HG02938 (cell line): ENCODE data around the gene SORCS1.

Experiments
- ATAC-seq: cut with Tn5 transposase; IDR thresholded peaks from one replicate; pipeline ENCODE4 v1.9.1; 2021; ENCODE audit warnings: mild to moderate bottlenecking, moderate library complexity; ENCODE audit not compliant: unreplicated experiment

The SORCS1 gene

DNA sequence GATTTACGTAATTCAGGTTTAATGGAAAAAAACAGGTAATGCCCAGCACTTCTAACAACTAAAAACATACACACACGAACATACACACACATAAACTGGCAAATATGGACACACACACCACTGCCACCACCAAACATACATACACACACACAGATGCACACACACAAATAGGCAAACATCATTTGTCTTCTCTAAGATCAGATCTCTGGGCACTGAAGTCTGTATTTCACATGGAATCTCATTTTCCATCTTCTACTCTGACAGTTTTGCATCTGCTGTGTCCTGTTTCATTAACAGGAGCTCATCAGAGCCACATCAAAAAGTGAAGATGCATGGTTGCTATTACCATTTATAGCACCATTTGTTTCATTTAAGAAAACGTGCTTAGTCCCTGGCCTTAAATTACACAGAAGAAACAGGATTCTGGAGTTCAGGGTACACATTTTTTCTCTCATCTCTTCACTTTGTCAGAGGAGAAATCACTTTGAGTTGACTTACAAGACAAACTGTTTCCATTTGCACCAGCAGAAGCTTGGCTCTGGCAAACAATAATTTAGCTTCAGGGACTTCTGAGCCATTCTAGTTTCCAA lies 165.3 kb downstream of the SORCS1 start:
- no peak for ATAC-seq

- ATAC-seq = no peak
Measured at GRCh38 chr10:106997721-106998120, 166.8 kb downstream of the SORCS1 start.

GRCh38 chr10:106996510-106996909 lies 168.0 kb downstream of the SORCS1 start:
- ATAC-seq = no peak

DNA sequence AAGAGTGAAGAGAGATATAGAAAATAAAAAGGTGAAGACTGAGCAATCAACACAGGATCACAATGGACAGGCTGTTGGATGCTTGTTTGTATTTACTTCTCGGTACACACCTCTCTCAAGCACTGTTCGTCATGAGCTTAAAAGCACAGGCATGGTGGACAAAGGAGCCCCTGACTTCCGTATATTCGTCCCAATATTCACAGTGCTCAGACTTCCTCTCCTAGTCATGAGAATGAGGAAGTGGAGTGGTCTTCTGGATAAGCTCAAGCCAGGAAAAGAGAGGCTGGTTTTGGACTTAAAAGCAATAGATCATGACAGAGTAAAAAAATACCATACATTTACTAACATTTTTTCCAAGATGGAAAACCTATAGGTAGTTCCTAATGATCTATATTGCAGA lies 172.5 kb downstream of the SORCS1 start:
- ATAC-seq = no peak

- ATAC-seq = no peak
Measured at GRCh38 chr10:106991091-106991490, 173.4 kb downstream of the SORCS1 start.

DNA sequence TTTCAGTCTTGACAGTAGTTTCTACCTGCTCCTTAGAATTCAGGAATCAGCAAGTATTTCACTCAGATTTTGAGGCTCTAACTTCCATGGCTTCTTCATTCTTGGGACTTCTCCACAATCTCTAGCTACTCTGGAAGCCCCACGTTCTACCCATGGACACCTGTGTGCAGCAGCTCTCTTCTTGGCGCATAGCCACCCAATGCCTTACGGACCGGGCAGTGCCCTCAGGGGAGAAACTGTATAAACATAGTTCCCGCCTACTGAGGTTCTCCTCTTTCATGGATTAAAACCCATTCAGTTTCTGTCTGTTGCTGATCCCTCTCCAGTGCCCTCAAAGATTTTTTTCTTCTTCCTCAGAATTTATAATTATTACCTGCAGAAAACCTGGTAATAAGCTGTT lies 177.1 kb downstream of the SORCS1 start:
- no peak for ATAC-seq

- no peak for ATAC-seq
Measured at GRCh38 chr10:106982268-106982667, 182.2 kb downstream of the SORCS1 start.

DNA sequence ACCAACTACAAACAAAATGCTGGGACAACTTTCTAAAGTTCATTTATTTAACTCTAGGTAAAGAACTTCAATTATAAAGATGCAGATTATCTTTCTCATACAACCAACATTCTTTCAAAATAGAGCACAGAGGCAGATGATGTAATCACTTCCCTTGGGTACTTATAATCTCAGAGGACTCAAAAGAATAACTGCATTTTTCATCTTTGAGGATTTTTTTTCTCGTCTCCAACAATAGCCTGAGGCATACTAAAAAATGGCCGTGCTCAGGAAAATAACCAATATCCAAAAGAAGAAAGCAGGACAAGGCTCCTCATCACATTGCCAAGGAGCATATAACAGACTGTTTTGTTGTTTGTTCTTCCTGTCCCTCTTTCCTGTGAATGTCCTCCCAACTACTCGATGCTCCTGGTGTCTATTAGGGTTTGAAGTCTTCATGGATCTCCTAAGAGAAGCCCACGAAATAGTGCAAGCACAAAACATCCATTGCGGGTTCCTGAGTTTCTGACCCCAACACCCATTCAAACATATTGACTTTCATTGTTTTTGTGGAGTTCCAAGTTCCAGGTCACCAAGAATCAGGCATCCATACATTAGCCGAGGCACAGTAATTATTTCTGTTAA lies 182.9 kb downstream of the SORCS1 start:
- ATAC-seq = no peak

DNA sequence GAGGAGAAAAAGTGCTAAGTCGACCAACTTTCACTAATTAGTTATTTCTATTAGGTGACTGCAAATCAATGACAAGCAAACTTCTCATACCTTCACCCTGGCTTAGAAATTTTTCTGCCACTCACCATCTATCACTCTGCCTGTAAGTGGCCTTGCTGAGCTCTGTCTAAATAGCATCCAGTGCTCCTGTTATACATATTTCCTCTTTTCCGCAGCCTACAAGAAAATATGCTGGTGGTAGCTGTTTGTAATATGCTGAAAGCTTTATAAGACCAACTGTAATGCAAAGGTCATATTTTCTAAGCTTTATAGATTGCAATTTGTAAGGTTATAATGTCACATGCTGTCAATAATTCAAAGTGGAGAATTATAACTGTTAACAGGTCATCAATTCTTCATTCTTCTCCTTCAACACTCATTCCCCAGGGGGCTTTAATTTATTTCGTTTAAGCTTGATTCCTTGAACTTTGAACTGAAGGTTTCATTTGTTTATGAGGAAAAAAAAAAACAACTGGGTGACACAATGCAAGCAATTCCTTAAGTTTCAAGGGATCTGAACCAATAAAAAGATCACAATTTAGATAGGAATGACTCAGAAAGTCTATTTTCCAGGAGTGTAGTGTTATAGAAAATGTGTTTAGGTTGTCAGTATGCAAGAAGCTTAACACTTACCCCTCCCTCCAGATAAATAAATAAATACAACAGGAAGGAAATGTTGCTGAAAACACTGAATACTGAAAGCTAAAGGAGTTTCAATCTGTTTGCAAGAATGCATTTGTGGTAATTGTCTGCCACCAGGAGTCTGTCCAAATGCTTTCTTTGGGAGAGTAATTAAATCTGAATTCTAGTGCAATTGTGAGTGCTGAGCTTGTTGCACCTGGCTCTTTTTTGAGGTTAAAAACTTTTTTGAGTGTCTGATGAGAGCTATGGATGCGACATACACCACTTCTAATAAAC lies 183.7 kb downstream of the SORCS1 start:
- ATAC-seq = peak; percentile 77

DNA sequence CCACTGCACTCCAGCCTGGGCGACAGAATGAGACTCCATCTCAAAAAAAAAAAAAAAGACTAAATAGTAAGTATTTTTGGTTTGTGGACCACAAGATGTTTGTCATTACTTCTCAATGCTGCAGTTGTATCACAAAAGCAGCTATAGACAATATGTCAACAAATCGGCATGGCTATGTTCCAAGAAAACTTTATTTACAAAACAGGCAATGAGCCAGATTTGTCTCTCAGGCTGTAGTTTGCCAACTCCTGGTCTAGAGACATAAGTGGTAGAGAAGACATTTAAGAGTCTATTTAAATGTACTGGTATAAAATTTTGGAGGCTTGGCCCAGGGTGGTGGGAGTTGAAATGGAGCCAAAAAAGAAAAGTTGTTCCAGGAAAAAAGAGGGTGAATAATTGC lies 185.8 kb downstream of the SORCS1 start:
- no peak for ATAC-seq

GRCh38 chr10:106973716-106974115 lies 190.8 kb downstream of the SORCS1 start:
- ATAC-seq = no peak

- ATAC-seq = no peak
Measured at GRCh38 chr10:106973288-106973687, 191.2 kb downstream of the SORCS1 start.

- no peak for ATAC-seq
Measured at GRCh38 chr10:106972381-106972780, 192.1 kb downstream of the SORCS1 start.

DNA sequence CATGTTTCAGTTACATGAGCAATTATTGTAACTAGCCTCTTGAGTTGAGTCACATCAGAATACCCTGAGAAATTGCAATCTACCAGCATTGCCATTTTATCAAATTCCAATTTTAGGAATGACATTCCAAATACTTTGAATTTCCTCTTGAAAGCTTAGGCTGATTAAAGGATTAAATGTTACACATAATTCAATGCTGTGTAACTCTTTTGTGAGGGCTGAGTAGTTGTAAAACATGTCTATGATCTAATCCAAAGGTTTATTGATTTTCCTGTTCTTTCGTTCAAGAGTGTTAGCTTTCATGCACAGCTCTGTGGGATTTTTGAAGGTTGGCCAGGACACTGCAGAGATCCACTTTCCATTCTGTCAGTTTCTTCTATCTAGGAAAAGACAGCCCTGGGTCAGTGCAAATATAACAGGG lies 193.1 kb downstream of the SORCS1 start:
- ATAC-seq = no peak

- no peak for ATAC-seq
Measured at GRCh38 chr10:106967452-106967851, 197.1 kb downstream of the SORCS1 start.

DNA sequence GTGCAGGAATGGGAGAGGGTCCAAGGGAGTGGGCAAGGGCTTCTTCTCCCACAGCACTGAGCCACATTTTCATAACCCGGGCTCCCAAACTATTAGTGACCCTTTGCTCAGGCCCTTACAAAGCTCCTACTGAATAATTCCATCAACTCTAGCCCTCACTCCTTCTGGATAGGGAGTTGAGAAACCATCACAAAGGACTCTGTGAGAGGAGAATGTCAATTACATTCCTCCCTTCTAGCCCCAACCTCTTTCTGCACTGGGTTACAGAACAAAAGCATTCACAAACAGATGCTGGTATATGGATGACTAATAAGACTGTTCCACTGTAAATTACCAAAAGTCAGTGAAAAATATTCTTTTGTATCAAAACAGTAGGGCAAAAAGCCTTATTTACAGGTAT lies 203.7 kb downstream of the SORCS1 start:
- ATAC-seq = no peak

DNA sequence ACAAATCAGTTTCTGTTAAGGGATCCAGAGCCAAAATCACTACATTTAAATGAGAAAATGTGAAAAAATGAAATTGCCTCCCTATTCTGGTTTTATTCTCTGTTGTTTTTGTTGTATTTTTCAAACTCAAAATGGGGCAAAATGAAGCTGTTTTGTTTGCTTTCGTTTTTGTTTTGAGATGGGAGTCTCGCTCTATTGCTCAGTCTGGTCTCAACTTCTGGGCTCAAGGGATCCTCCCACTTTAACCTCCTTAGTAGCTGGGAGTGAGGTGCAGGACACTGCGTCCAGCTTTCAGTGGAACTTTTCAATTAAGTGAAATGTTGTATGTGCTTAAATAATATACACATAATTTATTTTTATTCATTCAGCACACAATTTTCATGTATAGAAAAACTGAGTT lies 205.0 kb downstream of the SORCS1 start:
- ATAC-seq = no peak

GRCh38 chr10:106958589-106959361 lies 205.7 kb downstream of the SORCS1 start:
- ATAC-seq = no peak

DNA sequence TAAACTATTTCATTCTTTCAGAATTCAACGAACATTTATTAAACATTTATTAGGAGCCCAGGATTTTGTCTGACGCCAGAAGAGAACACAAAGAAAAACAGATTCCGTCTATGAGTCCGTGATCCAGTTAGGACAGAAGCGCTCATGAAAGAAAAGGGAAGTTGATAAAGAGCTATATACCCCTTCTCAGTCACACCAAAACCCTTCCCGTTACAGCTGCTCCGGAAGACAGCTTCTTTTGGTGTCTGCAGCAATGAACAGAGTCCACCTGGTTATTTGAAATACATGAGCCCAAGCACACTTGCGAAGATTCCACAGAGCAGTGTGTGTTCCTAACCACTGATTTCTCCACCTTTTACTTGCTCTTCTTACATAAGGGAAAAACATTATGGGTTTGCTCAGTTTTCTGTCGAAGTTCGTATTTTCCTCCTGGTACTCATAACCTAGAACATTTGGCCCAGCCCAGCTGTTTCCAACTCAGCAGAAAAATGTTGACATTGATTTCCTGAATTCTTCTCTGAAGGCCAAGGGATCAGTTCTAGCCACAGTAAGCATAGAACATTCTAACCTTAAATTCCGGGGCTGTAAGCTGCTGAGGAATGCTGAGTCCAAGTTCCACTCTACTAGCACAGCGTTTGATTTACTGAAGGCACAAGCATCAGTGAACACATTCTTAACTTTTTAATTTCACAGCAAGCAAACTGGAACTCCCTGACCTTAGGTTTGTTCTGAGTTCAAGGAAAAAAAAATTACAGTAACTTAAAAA lies 206.5 kb downstream of the SORCS1 start:
- peak; percentile 58 for ATAC-seq

GRCh38 chr10:106956216-106956915 lies 208.1 kb downstream of the SORCS1 start:
- no peak for ATAC-seq
